GM19351 (cell line): ENCODE measurements around the gene CACFD1.

Source experiments
- ATAC-seq: cut with Tn5 transposase; IDR thresholded peaks from one replicate; pipeline ENCODE4 v1.9.1; 2021; ENCODE audit warnings: mild to moderate bottlenecking, moderate library complexity; ENCODE audit not compliant: unreplicated experiment

Gene CACFD1

DNA sequence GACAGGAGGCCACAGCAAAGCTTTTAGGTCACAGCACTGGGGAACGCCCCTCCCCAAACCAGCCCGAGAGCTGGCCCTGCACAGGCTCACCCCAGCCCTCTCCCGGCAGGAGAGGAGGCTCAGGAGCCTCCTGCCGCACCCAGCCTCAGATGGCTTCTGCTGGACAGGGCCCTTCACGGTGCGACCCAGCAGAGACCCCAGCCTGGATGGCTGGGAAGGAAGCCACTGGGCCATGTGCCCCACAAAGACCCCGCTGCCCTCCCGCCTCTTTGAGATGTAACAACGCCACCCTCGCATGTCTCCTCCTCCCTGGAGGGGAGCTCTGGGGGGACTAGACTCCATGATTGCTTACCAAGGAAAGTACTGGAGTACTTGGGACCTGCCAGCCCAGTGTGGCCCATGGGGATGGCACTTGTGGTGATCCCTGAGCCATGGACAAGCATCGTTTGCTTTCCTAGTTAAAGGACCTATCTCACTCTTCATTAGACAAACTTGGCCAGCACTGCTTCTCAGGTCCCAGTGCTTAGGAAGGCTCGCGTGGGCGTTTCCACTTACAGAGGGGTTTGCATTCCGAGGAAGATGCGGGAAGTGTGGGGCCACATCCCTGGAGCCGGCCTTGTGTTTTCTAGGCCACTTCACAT lies 56.0 kb downstream of the CACFD1 start:
- ATAC-seq = no peak

DNA sequence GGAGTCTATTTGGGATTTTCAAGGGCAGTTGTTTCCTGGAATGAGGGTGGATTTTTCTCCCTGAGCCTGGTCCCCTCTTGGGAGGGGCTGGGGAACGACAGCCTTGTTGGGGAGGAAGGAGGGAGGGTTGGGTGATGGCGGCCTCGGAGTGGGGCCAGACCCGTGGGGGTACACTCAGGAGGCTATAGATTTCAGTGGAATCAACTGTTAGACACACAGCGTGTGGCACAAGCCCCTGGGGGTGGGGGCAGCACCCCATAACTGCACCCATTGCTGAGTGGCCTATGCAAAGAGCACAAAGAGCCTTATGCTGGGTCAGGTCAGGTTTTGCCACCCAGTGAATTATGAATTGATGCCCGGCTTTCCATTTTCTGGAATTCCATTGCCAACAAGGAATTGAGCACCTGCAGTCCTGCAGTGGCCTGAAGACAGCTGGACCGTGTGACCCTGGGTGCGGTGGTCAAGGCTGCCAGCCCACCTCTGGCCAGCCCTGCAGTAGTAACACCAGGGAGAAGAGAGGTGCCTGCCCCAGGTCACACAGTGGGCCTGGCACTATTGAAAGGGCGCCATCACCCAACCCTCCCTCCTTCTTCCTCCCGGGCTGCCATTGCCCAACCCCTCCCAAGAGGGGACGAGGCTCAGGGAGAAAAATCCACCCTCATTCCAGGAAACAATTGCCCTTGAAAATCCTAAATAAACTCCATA lies 56.6 kb downstream of the CACFD1 start:
- ATAC-seq = no peak

DNA sequence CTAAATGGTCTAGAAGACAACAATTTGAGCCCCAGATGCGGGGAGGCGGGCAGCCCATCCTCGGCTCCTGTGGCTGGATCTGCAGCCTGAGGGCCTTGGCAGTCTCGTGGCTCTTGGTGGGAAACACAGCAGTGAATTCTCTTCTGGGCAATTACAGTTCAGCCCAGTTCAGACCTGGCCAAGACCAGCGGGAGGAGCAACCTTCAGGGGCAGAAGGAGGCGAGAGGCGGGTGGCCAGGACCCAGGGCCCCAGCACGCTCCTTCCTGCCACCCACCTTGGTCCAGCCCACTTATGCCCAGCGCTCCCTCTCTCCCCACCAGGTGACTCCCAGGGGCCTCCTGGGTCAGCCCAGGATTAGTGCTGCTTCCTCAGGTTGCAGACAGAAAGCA lies 57.2 kb downstream of the CACFD1 start:
- ATAC-seq = no peak

- ATAC-seq = no peak
Measured at GRCh38 chr9:133517711-133518110, 57.9 kb downstream of the CACFD1 start.

DNA sequence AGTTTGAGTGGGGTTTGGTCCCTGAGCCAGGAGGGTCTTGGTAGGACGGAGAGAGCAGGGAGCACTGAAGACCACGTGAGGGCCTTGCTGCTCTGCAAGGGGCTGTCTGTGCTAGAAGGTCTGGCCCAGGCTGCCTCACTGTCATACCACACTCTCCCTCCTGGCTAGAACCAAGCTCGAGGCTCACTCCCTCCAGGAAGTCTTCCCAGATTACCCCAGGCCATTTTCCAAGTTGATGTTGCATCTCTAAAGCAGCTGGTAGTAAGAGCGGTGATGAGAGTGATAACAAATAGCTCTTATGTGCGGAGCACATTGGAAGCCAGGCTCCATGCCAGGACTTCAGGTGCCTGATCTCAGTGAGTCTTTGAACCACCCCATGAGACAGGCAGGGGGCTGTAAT lies 58.4 kb downstream of the CACFD1 start:
- ATAC-seq = no peak

DNA sequence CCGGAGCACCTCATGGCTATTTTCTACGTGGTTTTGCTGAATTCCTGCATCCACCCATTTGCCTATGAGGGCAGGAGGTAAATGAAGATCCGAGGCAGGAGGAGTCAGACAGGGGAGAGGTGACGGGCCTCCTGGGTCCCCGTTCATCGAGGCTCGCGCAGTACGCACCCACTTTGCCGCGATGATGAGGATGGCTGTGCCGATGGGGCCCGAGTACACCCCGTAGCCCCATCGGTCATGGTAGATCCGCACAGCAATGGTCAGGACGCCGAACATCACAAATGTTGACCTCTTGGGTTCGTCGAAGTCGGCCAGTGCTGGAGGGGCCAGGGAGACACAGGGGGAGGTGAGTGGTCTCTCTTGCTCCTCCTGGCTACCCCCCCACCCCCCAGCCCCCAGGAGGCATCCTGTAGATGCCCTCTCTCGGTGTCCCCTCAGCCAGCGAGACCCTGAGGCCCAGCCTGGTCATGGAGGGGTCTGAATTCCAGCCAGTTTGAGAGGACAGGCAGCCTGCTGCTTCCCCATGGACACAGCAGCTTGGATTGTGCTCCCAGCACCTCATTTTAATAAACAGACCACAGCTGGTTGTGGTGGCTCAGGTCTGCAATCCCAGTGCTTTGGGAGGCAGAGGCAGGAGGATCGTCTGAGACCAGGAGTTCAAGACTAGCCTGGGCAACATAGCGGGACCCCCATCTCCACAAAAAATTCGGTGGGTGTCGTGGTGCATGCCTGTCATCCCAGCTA lies 59.1 kb downstream of the CACFD1 start:
- ATAC-seq = no peak

DNA sequence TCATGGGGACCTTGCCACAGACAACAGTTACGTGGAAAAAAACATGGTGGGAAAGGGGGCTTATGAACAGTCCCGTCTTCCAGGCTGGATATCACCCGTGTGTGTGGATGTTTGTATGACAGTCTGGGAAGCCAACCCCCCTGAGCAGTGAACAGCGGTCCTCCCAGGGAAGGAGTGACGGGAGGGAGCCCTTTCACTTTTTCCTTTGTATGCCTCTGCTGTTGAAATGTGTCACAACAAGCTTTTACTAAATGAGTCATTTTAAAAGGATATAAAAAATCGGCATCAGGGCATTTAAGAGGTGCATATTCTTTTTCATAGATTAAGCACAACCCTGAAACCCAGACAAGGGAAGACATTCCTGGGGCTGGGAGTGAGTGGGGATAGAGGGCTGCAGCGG lies 59.9 kb downstream of the CACFD1 start:
- ATAC-seq = no peak

DNA sequence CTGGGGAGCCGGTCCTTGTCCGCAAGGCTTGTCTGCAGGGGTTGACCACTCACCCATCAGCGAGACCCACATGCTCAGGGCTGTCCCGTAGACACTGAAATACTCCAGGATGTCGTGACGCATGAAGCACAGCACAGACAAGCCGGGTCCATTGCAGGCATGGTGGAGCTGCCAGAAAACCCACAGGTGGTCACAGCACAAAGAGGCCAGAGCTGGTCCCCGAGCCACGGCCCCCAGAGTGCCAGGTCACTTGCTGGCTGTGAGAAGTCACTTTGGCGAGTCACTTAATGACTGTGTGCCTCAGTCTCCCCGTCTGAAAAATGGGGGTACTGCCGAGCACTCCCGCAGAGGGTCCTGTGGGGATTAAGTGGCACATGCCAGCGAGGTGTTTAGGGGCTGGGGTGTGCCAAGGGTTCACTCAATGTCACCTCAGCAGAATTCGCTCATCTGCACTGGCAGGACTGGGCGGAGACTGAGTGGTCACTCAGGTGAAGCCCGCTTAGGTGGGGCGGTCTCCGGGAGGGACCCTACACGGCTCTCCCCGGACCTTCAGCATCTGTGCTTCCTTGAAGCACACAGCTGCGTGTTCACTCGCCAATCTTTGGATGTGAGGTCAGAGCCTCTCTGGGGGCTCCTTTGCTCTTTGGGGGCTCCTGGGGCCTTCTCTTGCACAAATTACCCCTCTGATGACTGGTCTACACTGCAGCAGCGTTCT lies 60.5 kb downstream of the CACFD1 start:
- ATAC-seq = no peak
